NT2/D1 (cell line): ENCODE results near the gene FBLIM1.

ENCODE experiments used
- DNase-seq: peaks from one replicate; pipeline ENCODE4 v3.0.0-alpha.2; 2011; ENCODE audit warnings: low read depth, low spot score
- H3K27me3 ChIP-seq: 2 replicates; pipeline ENCODE4 v1.6.0; 2011; ENCODE audit warnings: mild to moderate bottlenecking; ENCODE audit not compliant: insufficient read length, insufficient read depth
- H3K36me3 ChIP-seq: 2 replicates; pipeline ENCODE4 v1.6.1; 2011; ENCODE audit warnings: mild to moderate bottlenecking, low read length, mixed read lengths; ENCODE audit not compliant: insufficient read depth, insufficient read length
- H3K4me1 ChIP-seq: 2 replicates; pipeline ENCODE4 v1.5.1; 2011; ENCODE audit not compliant: insufficient read depth, insufficient read length
- H3K4me3 ChIP-seq: 2 replicates; pipeline ENCODE4 v1.5.1; 2011; ENCODE audit warnings: low read depth; ENCODE audit not compliant: insufficient read length
- H3K9ac ChIP-seq: 2 replicates; pipeline ENCODE4 v1.6.0; 2011; ENCODE audit warnings: low read depth; ENCODE audit not compliant: insufficient read length
- H3K9me3 ChIP-seq: 2 replicates; pipeline ENCODE4 v1.5.1; 2011; ENCODE audit warnings: mild to moderate bottlenecking, low read length; ENCODE audit not compliant: insufficient read depth
- SUZ12 ChIP-seq: IDR thresholded peaks from 2 replicates; pipeline ENCODE4 v1.6.1; 2011; ENCODE audit not compliant: insufficient read length, insufficient read depth; ENCODE audit errors: extremely low read depth
- YY1 ChIP-seq: IDR thresholded peaks from 2 replicates; pipeline ENCODE4 v1.6.1; 2011; ENCODE audit not compliant: insufficient read length, insufficient read depth
- ZNF274 ChIP-seq: IDR thresholded peaks from 2 replicates; pipeline ENCODE4 v1.6.1; 2011; ENCODE audit warnings: mild to moderate bottlenecking, low read depth, low read length

Gene FBLIM1

GRCh38 chr1:15758343-15758931 is at the start of gene FBLIM1:
TSS of gene FBLIM1 (plus strand) at chr1:15758795. CDS start at chr1:15764984, 6,189 bp downstream.
- TF ChIP-seq ZNF274: no peak
- TF ChIP-seq SUZ12: no peak
- TF ChIP-seq YY1: no peak
- Histone ChIP-seq H3K27me3 (peaks cover 23% of the 10 kb centered on the region), H3K36me3 (no peaks in the 10 kb centered on the region), H3K4me1 (peaks cover 22% of the 10 kb centered on the region), H3K4me3 (peak within 1 kb of the TSS; percentile 70), H3K9me3 (no peaks in the 10 kb centered on the region), H3K9ac (peak within 1 kb of the TSS; percentile 86)
- DNase-seq: no peak

DNA sequence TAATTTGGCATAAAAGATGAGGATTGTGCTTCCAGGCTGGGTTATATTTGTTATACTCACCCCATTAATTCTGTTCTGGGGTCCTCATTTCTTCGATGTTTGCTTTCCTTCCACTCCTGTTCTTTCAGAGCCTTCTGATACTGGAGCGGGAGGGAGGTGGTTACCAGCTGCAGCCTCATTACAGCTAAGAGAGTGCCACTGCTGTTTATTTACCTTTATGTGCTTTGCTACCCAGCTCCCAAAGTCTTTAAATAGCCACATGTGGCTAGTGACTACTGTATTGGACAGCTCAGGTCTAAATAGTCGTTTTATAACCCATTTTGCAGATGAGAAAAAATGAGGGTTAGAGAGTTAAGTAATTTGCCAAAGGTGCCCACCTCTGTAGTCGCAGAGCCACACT is 49.4 kb upstream of the FBLIM1 start:
- Histone ChIP-seq H3K27me3 (no peaks in the 10 kb centered on the region), H3K4me3 (no peak overlapping the region), H3K9ac (no peak overlapping the region), H3K4me1 (no peaks in the 10 kb centered on the region), H3K36me3 (peaks cover 13% of the 10 kb centered on the region), H3K9me3 (no peaks in the 10 kb centered on the region)
- TF ChIP-seq SUZ12 (no peak), ZNF274 (no peak), YY1 (no peak)
- no peak for DNase-seq

GRCh38 chr1:15712168-15712567 is 46.4 kb upstream of the FBLIM1 start:
- Histone ChIP-seq H3K9ac (no peak overlapping the region), H3K36me3 (peaks cover 16% of the 10 kb centered on the region), H3K27me3 (no peaks in the 10 kb centered on the region), H3K9me3 (no peaks in the 10 kb centered on the region), H3K4me1 (no peaks in the 10 kb centered on the region), H3K4me3 (no peak overlapping the region)
- no peak for TF ChIP-seq SUZ12
- TF ChIP-seq YY1: no peak
- TF ChIP-seq ZNF274: no peak
- no peak for DNase-seq

DNA sequence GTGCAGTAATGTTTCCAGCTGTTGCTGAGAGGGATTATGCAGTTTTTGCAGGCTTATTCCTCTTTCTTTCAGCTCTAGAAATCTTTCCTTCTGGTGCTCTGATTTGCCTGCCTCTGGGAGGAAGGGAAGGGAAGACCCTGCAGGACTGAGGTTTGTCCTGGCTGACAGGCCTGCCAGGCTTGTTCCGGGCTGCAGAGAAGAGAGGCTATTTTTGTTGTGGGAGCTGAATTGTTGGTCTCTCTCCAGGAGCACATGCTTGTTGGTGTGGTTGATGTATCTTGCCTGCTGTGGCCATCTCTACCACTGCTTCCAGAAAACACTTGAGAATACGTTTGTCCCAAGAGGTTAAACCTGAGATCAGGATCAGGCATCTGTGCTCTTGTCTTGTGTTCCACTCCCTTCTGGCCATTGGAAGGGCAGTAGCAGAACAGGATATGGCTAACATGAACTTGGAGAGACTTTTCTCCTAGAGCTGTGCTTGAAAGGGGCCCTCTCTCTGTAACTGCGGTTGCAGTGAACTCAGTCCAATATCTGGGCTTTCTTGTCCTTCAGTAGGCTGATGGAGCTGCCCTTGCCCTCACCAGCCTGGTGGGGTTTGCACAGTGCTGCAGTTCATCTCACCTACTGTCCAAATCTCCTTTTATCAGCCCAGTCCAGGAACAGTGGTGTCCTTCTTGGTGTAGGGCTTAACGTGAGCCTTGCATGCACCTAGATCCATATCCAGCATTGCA is 44.0 kb upstream of the FBLIM1 start:
- Histone ChIP-seq H3K36me3 (peaks cover 34% of the 10 kb centered on the region), H3K4me1 (peaks cover 2% of the 10 kb centered on the region), H3K9me3 (no peaks in the 10 kb centered on the region), H3K4me3 (no peak overlapping the region), H3K9ac (no peak overlapping the region), H3K27me3 (no peaks in the 10 kb centered on the region)
- DNase-seq: no peak
- no peak for TF ChIP-seq ZNF274
- no peak for TF ChIP-seq YY1
- no peak for TF ChIP-seq SUZ12

GRCh38 chr1:15717418-15718125 is 41.0 kb upstream of the FBLIM1 start:
- Histone ChIP-seq H3K36me3 (peaks cover 52% of the 10 kb centered on the region), H3K4me3 (no peak overlapping the region)
- DNase-seq: no peak

DNA sequence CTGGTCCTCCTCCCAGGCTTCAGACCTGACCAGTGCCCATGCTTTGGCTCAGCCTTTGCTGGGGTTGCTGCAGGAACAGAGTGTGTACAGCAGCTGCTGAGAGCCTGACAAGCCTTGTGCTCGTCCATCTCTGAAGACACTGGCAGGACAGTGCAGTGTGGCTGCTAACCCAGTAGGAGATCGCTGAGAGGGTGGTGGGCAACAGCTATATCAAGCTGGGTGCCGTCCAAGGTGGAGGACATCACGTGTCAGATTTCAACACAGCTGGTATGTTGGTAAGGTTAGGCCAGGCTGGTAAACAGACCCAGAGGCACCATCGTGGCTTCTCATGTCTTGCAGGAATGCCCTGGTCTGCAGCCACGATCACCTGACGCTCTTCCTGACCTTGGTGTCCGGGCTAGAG is 40.4 kb upstream of the FBLIM1 start:
- no peaks in the 10 kb centered on the region for H3K27me3 ChIP-seq
- H3K9ac ChIP-seq: no peak overlapping the region
- peaks cover 6% of the 10 kb centered on the region for H3K4me1 ChIP-seq
- H3K9me3 ChIP-seq: no peaks in the 10 kb centered on the region
- TF ChIP-seq ZNF274 (no peak), YY1 (no peak), SUZ12 (no peak)
- no peak for DNase-seq
- H3K36me3 ChIP-seq: peaks cover 55% of the 10 kb centered on the region
- no peak overlapping the region for H3K4me3 ChIP-seq

More at GRCh38 chr1:15717418-15718125, 41.0 kb upstream of the FBLIM1 start:
- Histone ChIP-seq H3K4me1 (peaks cover 4% of the 10 kb centered on the region), H3K27me3 (no peaks in the 10 kb centered on the region), H3K9ac (no peak overlapping the region), H3K9me3 (no peaks in the 10 kb centered on the region)
- TF ChIP-seq YY1: no peak
- no peak for TF ChIP-seq ZNF274
- no peak for TF ChIP-seq SUZ12
